H1 (cell line): ENCODE data around the gene PCP4. TPM values are rescaled to one million over a fixed set of nuclear protein-coding genes. Genes with fewer than 3 reads are reported as not detected.

Source experiments
- BRCA1 ChIP-seq: IDR thresholded peaks from 2 replicates; pipeline ENCODE4 v1.6.1; 2012; ENCODE audit warnings: low read depth, low read length, improper control_type of control experiment
- CREB1 ChIP-seq: IDR thresholded peaks from 2 replicates; pipeline ENCODE4 v1.6.1; 2012; ENCODE audit warnings: inconsistent platforms
- CTCF ChIP-seq, 3 experiments: IDR thresholded peaks; 1 replicate in 2 of 3; 2 replicates in 1 of 3; pipeline versions ENCODE4 v1.5.1 to v1.6.1; 2011; ENCODE audit warnings: low read length in 3 of 3, mild to moderate bottlenecking in 3 of 3, inconsistent platforms in 2 of 3, low read depth in 1 of 3, moderate library complexity in 1 of 3; ENCODE audit not compliant: insufficient read depth in 1 of 3; ENCODE audit errors: control extremely low read depth in 1 of 3
- EP300 ChIP-seq, 2 experiments: IDR thresholded peaks; 1 replicate in 1 of 2; 2 replicates in 1 of 2; pipeline ENCODE4 v1.6.1; 2011 to 2012; ENCODE audit warnings: low read depth in 2 of 2, low read length in 2 of 2, mild to moderate bottlenecking in 2 of 2, borderline replicate concordance in 1 of 2, inconsistent platforms in 1 of 2, moderate library complexity in 1 of 2
- KDM5A ChIP-seq: fragments of 200-600 bp; IDR thresholded peaks from 2 replicates; pipeline ENCODE4 v1.7.1; 2012; ENCODE audit warnings: mild to moderate bottlenecking, low read length, inconsistent platforms, mixed read lengths
- SP4 ChIP-seq: IDR thresholded peaks from 2 replicates; pipeline ENCODE4 v1.6.1; 2012; ENCODE audit warnings: low read length, inconsistent platforms
- polyA plus RNA-seq, 7 experiments: library from polyadenylated mRNA; depleted of rRNA in 3 of 7; stranded (reverse) in 5 of 7; unstranded in 2 of 7; fragments of >200 nt in 5 of 7; fragments of 200-250 nt in 2 of 7; gene quantifications; 1 replicate in 5 of 7; 2 replicates in 1 of 7; 4 replicates in 1 of 7; pipeline versions ENCODE4 v1.2.1 to v1.2.3, GENCODE V29; 2011 to 2013; ENCODE audit warnings: missing spikeins in 2 of 7, mixed read lengths in 2 of 7
- total RNA-seq: library from RNA; stranded (reverse); fragmentation: NEBNext Ultra II Directional; extraction: Animal tissue kit (Norgen Biotek cat#: 25700); gene quantifications from 2 replicates; pipeline ENCODE4 v1.2.1, GENCODE V29; 2021

The PCP4 gene
- total and polyA plus RNA-seq, 2 of the 8 experiments (the other 6 are each of a cell fraction or from before 2014, with no cell fraction given), result 1.8 to 2.4 TPM

DNA sequence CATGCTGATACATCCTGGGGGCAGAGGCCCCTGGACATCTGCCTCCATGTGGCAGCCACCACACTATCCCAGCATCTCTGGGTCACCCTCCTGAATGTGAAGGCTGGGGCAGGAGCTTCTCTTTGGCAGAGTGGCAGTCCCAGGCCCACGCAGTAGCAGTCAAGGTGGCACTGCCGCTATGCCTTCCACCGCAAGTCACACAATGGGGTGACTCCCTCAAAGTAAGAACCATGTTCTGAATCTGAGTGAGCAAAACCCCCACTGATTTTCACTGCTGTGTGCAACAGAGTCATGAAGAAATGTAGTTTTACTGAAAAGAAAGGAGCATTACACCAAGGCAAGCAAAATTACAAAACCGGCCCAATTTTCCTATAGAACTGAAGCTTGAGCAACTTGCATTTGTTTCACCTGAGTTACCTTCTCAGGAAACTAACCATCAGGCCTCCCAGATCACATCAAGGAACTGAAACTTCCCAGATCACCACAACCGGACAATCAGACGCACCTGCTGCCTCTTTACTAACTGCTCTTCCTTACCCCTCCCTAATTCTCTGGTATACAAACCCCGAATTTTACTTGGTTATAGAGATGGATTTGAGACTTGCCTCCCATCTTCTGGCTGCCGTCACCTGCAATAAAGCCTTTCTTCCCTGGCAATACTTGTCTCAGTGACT lies 102.6 kb downstream of the PCP4 start (continued):
- no peak for TF ChIP-seq CTCF (IDR thresholded peaks at IDR 0.05; ENCODE audit: control extremely low read depth in 1 of 3, insufficient read depth in 1 of 3, low read depth in 1 of 3, low read length in 3 of 3)
- no peak for TF ChIP-seq KDM5A
- TF ChIP-seq EP300 (IDR thresholded peaks at IDR 0.05; ENCODE audit: borderline replicate concordance in 1 of 2, low read depth in 2 of 2, low read length in 2 of 2), result no peak
- TF ChIP-seq CREB1, result no peak
- TF ChIP-seq BRCA1, result no peak
- TF ChIP-seq SP4, result no peak
